Measurements from ENCODE around the gene DCLK2.

Gene DCLK2

DNA sequence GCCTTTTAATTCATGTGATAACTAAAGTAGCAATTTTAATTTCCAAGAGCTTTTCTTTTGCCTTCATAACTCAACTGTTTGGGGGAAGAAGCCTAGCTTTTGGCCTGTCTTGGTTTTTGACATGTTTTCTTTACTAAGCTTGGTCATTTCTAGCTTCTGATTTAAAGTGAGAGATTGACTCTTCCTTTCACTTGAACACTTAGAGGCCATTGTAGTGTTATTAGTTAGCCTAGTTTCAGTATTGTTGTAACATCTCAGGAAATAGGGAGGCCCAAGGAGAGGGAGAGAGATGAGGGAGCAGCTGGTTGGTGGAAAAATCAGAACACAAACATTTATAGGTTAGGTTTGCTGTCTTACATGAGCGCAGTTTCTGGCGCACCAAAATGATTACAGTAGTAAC lies 44.8 kb downstream of the DCLK2 start:
- no peak for DNase-seq

GRCh38 chr4:150123796-150124677 lies 45.8 kb downstream of the DCLK2 start:
- no peak for DNase-seq

DNA sequence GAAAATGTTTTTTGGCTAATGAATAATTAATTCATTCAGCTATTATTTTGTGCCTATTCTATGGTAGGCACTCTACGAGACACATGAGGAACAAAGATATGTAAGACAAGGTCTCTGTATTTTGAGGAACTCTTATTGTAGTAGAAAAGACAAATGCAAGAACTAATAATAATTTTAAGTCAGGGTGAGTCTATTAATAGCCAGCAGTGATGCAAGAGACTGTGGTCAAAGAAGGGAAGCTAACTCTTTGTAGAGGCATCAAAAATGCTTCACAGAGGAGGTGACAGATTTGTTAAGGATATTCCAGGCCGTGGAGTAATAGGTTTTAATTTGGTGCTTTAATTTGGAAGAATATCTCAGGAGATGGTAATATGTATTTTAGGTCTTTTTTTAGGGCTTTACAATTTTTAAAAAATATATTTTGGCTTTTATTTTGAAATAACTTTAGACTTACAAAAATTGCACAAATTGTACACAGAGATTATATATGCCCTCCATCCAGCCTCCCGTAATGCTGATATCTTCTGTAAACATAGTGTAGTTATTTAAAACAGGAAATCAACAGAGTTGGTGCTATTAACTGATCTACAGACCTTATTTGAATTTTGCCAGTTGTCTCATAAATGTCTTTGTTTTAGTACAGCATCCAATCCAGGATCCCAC lies 48.1 kb downstream of the DCLK2 start:
- DNase-seq: no peak

- DNase-seq: no peak
Observed at GRCh38 chr4:150126864-150127203, 48.6 kb downstream of the DCLK2 start.

- DNase-seq: no peak
Observed at GRCh38 chr4:150127757-150128156, 49.5 kb downstream of the DCLK2 start.

DNA sequence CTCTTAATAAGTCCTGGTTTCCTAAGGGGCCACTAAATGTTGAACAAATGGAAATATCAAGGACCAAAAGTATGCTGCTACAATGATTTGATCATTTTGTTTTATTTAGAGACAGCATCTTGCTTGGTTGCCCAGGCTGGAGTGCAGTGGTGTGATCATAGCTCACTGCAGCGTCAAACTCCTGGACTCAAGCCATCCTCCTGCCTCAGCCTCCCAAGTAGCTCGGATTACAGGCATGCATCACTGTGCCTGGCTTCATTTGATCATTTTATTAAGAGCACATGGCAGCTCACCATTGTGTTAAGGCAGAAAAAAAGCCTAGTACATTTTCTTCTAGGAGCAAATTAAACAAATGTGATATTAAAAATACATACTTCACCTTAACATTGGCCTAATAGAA lies 52.7 kb downstream of the DCLK2 start:
- no peak for DNase-seq

DNA sequence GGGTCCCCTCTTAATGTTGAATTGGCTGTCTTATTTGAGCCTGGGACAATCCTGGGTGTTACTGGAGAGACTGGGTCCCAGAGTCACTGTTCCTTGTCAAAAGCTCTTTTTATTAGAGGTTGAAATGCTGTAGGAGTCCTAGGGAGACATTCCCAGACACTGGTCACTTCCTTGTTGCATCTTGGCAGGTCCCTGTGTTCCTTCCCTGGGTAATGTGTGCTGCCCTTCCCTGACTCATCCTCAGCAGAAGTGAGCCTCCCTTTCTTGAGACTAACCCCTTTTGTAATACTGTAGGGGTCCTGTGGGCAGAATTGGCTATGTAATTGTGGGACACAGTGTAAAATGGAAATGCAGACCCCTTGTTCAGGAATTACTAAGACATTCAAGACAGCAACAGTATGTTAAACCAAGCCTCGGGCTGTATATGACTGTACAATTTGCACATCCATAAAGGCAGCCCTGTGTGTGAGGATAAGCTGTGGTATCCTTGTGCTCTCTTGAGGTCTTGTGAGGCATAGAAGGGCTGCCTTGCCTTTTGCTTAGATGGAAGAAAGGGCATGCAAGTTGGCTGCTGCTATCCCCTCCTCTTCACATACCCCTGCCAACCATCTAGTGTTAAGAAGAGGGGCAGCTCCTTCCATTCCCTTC lies 53.5 kb downstream of the DCLK2 start:
- no peak for DNase-seq

DNA sequence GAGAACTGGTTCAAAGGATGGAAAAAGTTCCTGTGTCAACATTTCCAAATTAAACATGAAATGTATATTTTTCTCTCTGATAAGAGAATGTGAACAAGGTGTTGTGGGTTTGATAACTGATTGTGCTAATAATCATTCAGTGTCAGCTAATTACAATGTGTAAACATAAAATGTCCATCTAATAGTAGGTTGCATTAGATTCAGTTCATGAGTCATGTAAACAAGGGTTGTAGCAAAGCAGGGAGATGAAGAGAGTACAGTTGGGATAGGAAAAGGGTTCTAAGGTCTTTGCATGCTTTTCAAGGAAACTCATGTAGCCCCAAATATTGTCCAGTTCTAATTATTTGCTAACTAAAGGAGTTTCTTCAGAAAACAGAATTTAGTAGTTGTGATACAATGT lies 55.4 kb downstream of the DCLK2 start:
- DNase-seq: no peak

- no peak for DNase-seq
Observed at GRCh38 chr4:150135134-150135772, 57.0 kb downstream of the DCLK2 start.

GRCh38 chr4:150136036-150136435 lies 57.8 kb downstream of the DCLK2 start:
- no peak for DNase-seq

GRCh38 chr4:150136481-150136880 lies 58.2 kb downstream of the DCLK2 start:
- DNase-seq: no peak

GRCh38 chr4:150139297-150139865 lies 61.1 kb downstream of the DCLK2 start:
- DNase-seq: no peak

DNA sequence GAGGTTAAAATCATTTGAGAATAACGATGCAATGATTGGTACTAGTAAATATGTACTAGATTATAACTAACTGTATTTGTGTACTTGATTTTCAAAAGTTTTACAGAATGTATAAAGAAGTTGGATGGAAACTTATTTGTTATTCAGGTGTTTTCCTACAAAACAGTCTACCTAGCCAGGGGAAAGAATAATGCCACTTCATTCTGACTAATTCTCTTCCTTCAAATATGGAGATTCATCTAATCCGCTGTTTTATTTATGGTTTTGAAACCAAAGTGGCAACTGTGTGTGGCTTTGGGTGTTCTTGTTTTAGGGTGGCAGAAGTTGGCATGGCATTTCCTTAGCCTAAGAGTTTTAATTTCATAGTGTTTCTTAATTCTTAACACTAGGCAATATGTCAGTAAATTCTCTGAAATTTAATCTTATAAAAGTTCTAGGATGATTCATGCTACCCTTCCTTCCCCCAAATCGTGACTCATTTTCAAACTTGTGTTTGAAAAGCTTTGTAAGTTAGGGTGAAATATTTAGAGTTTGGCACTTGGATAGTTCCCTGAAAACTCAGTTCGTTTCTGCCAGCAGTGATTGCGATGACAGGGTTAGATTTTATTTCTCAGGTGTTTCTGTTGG lies 62.6 kb downstream of the DCLK2 start:
- DNase-seq: no peak

GRCh38 chr4:150141756-150142155 lies 63.5 kb downstream of the DCLK2 start:
- DNase-seq: no peak

- no peak for DNase-seq
Observed at GRCh38 chr4:150142831-150143230, 64.6 kb downstream of the DCLK2 start.

GRCh38 chr4:150145090-150145945 lies 67.1 kb downstream of the DCLK2 start:
- DNase-seq: no peak

DNA sequence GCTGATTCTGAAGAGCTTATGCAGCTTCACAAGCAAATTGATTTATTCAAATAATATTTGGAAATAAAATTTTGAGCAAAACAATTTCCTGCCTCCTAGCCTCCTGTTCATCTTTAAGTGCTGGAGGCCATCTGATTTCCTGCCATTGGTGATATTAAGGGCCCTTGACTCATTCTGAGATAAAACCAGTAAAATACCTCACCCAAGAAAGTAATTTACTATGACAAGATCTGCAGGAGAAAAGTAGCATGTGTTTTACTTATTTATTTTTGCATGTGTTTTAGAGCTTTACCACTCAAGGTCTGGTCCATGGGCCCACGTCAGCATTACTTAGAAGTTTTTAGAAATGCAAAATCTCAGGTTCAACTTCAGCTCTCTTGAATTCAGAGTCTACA lies 67.7 kb downstream of the DCLK2 start:
- DNase-seq: no peak

- DNase-seq: no peak
Observed at GRCh38 chr4:150149381-150149780, 71.1 kb downstream of the DCLK2 start.

DNA sequence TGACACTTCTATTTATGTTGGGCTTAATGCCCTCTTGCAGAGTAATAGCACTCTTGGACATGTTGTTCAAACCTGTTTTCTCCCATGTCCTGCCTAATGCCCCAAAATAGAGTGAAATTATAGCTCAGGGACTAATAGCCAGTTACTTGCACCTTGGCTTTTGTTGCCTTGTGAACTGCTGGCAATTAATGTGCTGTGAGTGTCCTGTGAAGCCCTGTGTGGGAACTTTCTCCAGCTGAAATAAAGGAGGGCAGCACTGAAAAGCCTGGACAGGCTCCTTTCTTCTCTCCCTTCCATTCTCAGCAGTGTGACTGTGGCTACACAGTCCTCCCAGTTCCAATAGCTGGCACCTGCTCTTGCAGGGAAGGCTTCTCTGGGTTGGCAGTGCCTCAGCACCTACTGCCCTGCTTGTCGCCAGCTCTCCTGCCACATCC lies 72.4 kb downstream of the DCLK2 start:
- no peak for DNase-seq

GRCh38 chr4:150152766-150153165 lies 74.5 kb downstream of the DCLK2 start:
- DNase-seq: no peak

DNA sequence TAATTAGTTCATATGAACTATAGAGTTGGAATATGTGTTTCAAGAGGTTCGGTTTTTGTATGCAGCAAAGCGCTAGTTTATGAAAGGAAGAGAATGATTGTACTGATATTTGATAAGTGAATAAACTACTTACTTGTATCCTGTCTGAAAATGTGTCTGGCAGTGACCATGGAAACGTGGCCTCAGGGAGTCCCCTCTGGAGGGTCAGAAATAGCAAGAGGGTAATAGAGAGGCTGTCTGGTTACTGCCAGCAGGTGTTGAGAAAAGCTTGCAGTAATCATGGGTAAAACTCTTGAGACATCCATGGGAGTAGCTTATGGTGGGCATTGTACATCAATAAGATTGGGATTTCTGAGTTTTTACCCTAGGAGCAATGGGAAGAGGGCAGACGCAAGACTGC lies 77.1 kb downstream of the DCLK2 start:
- DNase-seq: no peak

- DNase-seq: no peak
Observed at GRCh38 chr4:150156543-150156942, 78.3 kb downstream of the DCLK2 start.

Measured in activated naive CD4-positive, alpha-beta T cell (primary cell).